Uterus (tissue), 4 donors: ENCODE results near the gene RUNDC3A. TPM values are rescaled to one million over a fixed set of nuclear protein-coding genes. Genes with fewer than 3 reads are reported as not detected.

Experiments
- DNase-seq, 2 donors: peaks; one replicate each; pipeline ENCODE4 v3.0.0-alpha.2; 2019 to 2020
- H3K27ac ChIP-seq, 2 donors: fragments of 200-600 bp; sonication (generic); 1 replicate in 1 of 2; 2 replicates in 1 of 2; pipeline ENCODE4 v1.5.1; 2016 to 2018
- H3K27me3 ChIP-seq, 2 donors: fragments of 200-600 bp; sonication (generic); one replicate each; pipeline ENCODE4 v1.5.1; 2018 to 2019; ENCODE audit warnings: control low read depth in 1 of 2
- H3K36me3 ChIP-seq, 2 donors: fragments of 200-600 bp; sonication (generic); one replicate each; pipeline ENCODE4 v1.5.1; 2019; ENCODE audit warnings: control low read depth in 1 of 2
- H3K4me1 ChIP-seq, 2 donors: fragments of 200-600 bp; sonication (generic); one replicate each; pipeline ENCODE4 v1.5.1; 2018 to 2019; ENCODE audit warnings: control low read depth in 1 of 2
- H3K4me3 ChIP-seq, 2 donors: fragments of 200-600 bp; sonication (generic); 1 replicate in 1 of 2; 2 replicates in 1 of 2; pipeline ENCODE4 v1.5.1; 2018 to 2019; ENCODE audit warnings: mild to moderate bottlenecking in 1 of 2
- H3K9me3 ChIP-seq, 2 donors: fragments of 200-600 bp; sonication (generic); one replicate each; pipeline ENCODE4 v1.5.1; 2019; ENCODE audit warnings: control low read depth in 1 of 2
- POLR2A ChIP-seq, 2 donors: fragments of 450-650 bp; IDR thresholded peaks; one replicate each; pipeline ENCODE4 v1.6.1; 2016; ENCODE audit warnings: antibody characterized with exemption in 2 of 2, mild to moderate bottlenecking in 1 of 2, moderate library complexity in 1 of 2
- intact Hi-C: fragments of 100-400 bp; cut with DNase I; formaldehyde crosslinking; loops from one replicate; pipeline ENCODE4 v1.15.1; 2023; ENCODE audit warnings: low total_unique reads
- total RNA-seq, 4 donors: library from RNA; depleted of rRNA in 3 of 4; stranded (reverse); fragments of >200 nt in 3 of 4; gene quantifications; one replicate each; pipeline versions ENCODE4 v1.1.0 to v1.2.4, GENCODE V29; 2014 to 2023
- TF ChIP-seq, protein P1 (sequence below), 4 experiments: fragments of 200-600 bp in 2 of 4; fragments of 450-650 bp in 2 of 4; sonication (generic) in 2 of 4; IDR thresholded peaks; one replicate each; pipeline ENCODE4 v1.5.1; 2016 to 2019; ENCODE audit warnings: antibody characterized with exemption in 4 of 4, mild to moderate bottlenecking in 2 of 4, moderate library complexity in 1 of 4
- donor health status: DM: yes; HTN: yes; CAD: no.

The RUNDC3A gene
- total RNA-seq, 4 donors from 2014 or later: 0.69 TPM; not detected in 3

DNA sequence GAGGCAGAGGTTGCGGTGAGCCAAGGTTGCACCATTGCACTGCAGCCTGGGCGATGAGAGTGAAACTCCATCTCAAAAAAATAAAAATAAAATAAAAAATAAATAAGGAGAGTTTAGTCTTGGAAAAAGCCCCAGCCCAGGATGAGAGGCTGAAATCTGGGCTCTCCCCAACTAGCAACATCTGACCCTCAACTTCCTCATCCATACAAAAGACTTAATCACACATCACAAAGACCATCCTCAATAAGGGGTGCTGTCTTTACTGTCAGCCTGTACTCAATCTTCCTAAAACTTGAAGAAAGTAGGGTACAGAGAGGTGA lies 29.1 kb upstream of the RUNDC3A start:
- no peak for TF ChIP-seq POLR2A (IDR thresholded peaks at IDR 0.05)
- TF ChIP-seq, protein P1, sequence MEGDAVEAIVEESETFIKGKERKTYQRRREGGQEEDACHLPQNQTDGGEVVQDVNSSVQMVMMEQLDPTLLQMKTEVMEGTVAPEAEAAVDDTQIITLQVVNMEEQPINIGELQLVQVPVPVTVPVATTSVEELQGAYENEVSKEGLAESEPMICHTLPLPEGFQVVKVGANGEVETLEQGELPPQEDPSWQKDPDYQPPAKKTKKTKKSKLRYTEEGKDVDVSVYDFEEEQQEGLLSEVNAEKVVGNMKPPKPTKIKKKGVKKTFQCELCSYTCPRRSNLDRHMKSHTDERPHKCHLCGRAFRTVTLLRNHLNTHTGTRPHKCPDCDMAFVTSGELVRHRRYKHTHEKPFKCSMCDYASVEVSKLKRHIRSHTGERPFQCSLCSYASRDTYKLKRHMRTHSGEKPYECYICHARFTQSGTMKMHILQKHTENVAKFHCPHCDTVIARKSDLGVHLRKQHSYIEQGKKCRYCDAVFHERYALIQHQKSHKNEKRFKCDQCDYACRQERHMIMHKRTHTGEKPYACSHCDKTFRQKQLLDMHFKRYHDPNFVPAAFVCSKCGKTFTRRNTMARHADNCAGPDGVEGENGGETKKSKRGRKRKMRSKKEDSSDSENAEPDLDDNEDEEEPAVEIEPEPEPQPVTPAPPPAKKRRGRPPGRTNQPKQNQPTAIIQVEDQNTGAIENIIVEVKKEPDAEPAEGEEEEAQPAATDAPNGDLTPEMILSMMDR (IDR thresholded peaks at IDR 0.05): no peak
- Histone ChIP-seq H3K4me3 (no peak overlapping the region), H3K4me1 (no peaks in the 10 kb centered on the region), H3K9me3 (no peaks in the 10 kb centered on the region), H3K36me3 (no peaks in the 10 kb centered on the region), H3K27ac (no peak overlapping the region), H3K27me3 (no peaks in the 10 kb centered on the region)
- intact Hi-C loops: no loop called here
- DNase-seq: no peak

DNA sequence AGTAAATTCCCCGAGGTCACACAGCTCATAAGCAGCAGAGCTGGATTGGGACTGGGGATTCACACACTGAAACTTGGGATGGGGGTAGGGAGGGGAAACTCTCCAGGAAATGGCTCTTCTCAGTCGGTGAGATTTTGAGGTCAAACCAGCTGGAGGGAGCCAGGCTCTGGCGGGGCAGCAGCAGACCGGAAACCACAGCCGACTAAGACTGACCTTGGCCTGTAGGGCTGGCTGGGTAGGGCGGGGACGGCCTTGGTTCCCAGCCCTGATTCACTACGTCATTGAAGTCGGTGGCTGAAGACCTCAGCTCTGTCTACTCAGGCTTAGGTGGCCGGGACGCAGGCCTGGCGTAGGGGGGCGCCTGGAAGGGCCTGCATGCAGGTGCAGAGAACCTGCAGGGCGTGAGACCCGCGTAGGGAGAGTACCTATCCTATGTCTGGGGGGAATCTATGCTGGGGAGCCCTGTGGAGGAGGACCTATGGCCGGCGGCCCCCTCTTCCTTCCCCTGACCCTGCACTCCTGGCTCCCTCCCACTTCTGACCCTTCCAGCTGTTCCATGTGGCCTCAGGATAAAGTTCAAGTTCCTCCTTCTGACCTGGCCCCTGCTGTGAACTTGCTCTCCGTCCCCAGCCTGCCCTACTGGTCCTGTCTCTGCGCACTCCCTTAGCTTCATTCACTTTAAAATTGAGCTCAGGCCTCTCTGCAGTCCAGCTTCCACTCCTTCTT lies 28.6 kb upstream of the RUNDC3A start:
- H3K4me1 ChIP-seq: no peaks in the 10 kb centered on the region
- DNase-seq: peak; percentile 40 to 53
- H3K27ac ChIP-seq: peak overlapping the region; percentile 38 to 39
- H3K9me3 ChIP-seq: no peaks in the 10 kb centered on the region
- H3K4me3 ChIP-seq: no peak overlapping the region
- TF ChIP-seq, protein P1 (IDR thresholded peaks at IDR 0.05): no peak
- H3K27me3 ChIP-seq: no peaks in the 10 kb centered on the region
- no peaks in the 10 kb centered on the region for H3K36me3 ChIP-seq
- intact Hi-C loops: no loop called here

DNA sequence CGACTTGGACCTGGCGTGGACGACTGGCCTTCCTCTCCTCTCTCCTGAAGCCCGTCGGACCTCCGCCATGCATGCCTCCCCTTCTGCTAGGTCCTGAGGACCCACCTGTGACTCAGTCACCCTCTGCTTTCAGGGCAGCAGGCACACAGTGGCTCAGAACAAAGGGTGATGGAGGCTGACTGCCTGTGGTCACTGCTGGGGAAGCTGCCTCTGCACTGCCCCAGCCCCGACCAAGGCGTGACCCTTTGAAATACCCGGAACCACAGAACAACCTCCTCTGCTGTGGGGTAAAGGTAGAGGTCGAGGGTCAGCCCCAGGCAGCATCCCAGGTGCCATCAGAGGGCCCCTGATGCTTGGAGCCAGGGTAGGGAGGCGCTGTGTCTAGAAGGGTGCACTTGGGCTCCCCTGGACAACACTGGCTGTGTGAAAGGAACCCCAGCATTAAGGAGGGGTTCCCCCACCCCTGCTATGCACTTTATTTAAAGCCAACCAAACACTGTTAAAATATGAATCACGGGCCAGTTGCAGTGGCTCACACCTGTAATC lies 27.9 kb upstream of the RUNDC3A start:
- Histone ChIP-seq H3K9me3 (no peaks in the 10 kb centered on the region), H3K27ac (peak overlapping the region in 1 of 2 donors; percentile 39), H3K4me3 (no peak overlapping the region), H3K36me3 (no peaks in the 10 kb centered on the region), H3K4me1 (no peaks in the 10 kb centered on the region), H3K27me3 (no peaks in the 10 kb centered on the region)
- intact Hi-C loops: no loop called here
- TF ChIP-seq, protein P1 (IDR thresholded peaks at IDR 0.05): no peak
- TF ChIP-seq POLR2A (IDR thresholded peaks at IDR 0.05): no peak
- no peak for DNase-seq

DNA sequence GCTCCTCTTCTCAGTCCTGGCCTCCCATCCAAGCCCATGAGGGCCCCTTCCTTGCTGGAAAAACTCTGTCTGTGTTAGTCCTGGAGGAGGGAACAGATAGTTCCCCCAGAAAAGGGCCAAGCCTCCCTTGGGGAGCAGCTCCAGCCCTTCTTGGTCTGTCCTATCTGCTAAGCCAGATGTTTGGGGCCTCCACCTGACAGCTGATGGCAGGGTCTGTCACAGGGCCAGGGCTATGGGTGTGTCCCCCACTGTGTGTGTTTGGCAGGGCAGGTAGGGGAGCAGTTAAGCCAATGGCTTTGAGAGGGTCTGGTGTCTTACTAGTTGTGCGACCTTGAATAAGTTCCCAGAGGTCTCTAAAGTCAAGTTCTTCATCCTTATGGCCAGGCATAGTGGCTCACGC lies 26.8 kb upstream of the RUNDC3A start:
- no peak for TF ChIP-seq POLR2A (IDR thresholded peaks at IDR 0.05)
- TF ChIP-seq, protein P1 (IDR thresholded peaks at IDR 0.05): no peak
- H3K4me1 ChIP-seq: no peaks in the 10 kb centered on the region
- intact Hi-C loops: no loop called here

DNA sequence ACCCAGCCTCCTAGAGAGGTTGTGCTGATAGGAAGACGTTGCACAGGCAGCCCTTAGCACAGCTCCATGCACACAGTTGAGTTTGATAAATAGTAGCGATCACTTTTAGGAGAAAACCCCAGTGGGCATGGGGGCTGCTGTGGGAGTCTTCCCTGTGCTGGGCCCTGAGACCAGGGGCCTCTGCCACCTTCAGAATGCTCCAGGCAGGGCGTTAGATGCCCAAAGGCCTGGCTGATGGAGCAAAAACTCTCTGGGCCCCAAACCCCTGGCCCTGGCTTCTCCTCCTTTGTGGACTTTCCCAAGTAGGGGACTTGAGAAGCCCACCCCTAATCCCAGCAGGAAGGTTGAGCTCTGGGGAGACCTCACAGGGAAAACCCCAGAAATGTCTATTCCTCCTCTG lies 26.1 kb upstream of the RUNDC3A start:
- intact Hi-C loops: no loop called here
- H3K9me3 ChIP-seq: no peaks in the 10 kb centered on the region
- H3K4me3 ChIP-seq: no peak overlapping the region
- DNase-seq: no peak
- H3K27ac ChIP-seq: no peak overlapping the region
- H3K36me3 ChIP-seq: no peaks in the 10 kb centered on the region
- H3K4me1 ChIP-seq: no peaks in the 10 kb centered on the region
- no peaks in the 10 kb centered on the region for H3K27me3 ChIP-seq
- TF ChIP-seq, protein P1 (IDR thresholded peaks at IDR 0.05): no peak
- no peak for TF ChIP-seq POLR2A (IDR thresholded peaks at IDR 0.05)

More for the DNA sequence above, 26.8 kb upstream of the RUNDC3A start:
- Histone ChIP-seq H3K9me3 (no peaks in the 10 kb centered on the region), H3K4me3 (no peak overlapping the region), H3K27ac (no peak overlapping the region), H3K27me3 (no peaks in the 10 kb centered on the region), H3K36me3 (no peaks in the 10 kb centered on the region)
- no peak for DNase-seq
